GM12878 (cell line): ENCODE measurements around the gene YAE1. TPM values are rescaled to one million over a fixed set of nuclear protein-coding genes. Genes with fewer than 3 reads are reported as not detected.

Source experiments
- CEBPB ChIP-seq, 2 experiments: fragments of 150-350 bp in 1 of 2; IDR thresholded peaks; 2 replicates each; pipeline ENCODE4 v1.6.1; 2012 to 2014; ENCODE audit warnings: low read depth in 2 of 2, low read length in 2 of 2, borderline replicate concordance in 1 of 2, inconsistent platforms in 1 of 2
- CHD1 ChIP-seq: IDR thresholded peaks from 2 replicates; pipeline ENCODE4 v1.6.1; 2012; ENCODE audit warnings: low read depth, low read length, improper control_type of control experiment
- CREM ChIP-seq: IDR thresholded peaks from 2 replicates; pipeline ENCODE4 v1.6.1; 2014; ENCODE audit warnings: antibody characterized with exemption, low read depth
- DPF2 ChIP-seq: fragments of 450-650 bp; IDR thresholded peaks from 2 replicates; pipeline ENCODE4 v1.6.1; 2017; ENCODE audit warnings: mild to moderate bottlenecking
- EGR1 ChIP-seq, 2 experiments: IDR thresholded peaks; 1 replicate in 1 of 2; 2 replicates in 1 of 2; pipeline ENCODE4 v1.6.1; 2011 to 2012; ENCODE audit warnings: low read depth in 2 of 2, low read length in 2 of 2, borderline replicate concordance in 1 of 2, mild to moderate bottlenecking in 1 of 2, moderate library complexity in 1 of 2
- GABPA ChIP-seq: IDR thresholded peaks from 2 replicates; pipeline ENCODE4 v1.6.1; 2014; ENCODE audit warnings: antibody characterized with exemption, low read depth, mild to moderate bottlenecking, inconsistent platforms
- JUNB ChIP-seq: IDR thresholded peaks from 2 replicates; pipeline ENCODE4 v1.6.1; 2016; ENCODE audit warnings: antibody characterized with exemption, mild to moderate bottlenecking
- MYB ChIP-seq: fragments of 150-350 bp; IDR thresholded peaks from 2 replicates; pipeline ENCODE4 v1.6.1; 2014; ENCODE audit warnings: mild to moderate bottlenecking, low read depth, low read length, borderline replicate concordance
- NFIC ChIP-seq: IDR thresholded peaks from 2 replicates; pipeline ENCODE4 v1.6.1; 2012; ENCODE audit warnings: low read depth, mild to moderate bottlenecking, inconsistent platforms, low read length, moderate library complexity
- PAX5 ChIP-seq: IDR thresholded peaks from 2 replicates; pipeline ENCODE4 v1.6.1; 2011; ENCODE audit warnings: low read depth, low read length, borderline replicate concordance
- POLR2AphosphoS5 ChIP-seq: IDR thresholded peaks from 2 replicates; pipeline ENCODE4 v1.6.1; 2011; ENCODE audit warnings: mild to moderate bottlenecking, low read length, inconsistent platforms
- PRDM15 ChIP-seq: fragments of 450-650 bp; formaldehyde crosslinking; IDR thresholded peaks from 2 replicates; pipeline ENCODE4 v1.4.0; 2020; ENCODE audit warnings: mild to moderate bottlenecking, moderate library complexity
- RB1 ChIP-seq: fragments of 450-650 bp; formaldehyde crosslinking; IDR thresholded peaks from 2 replicates; pipeline ENCODE4 v1.6.1; 2017; ENCODE audit warnings: mild to moderate bottlenecking, borderline replicate concordance
- RELA ChIP-seq: fragments of 450-650 bp; IDR thresholded peaks from 2 replicates; pipeline ENCODE4 v1.8.0; 2014; ENCODE audit warnings: borderline replicate concordance; ENCODE audit not compliant: partially characterized antibody
- SMARCA5 ChIP-seq: fragments of 450-650 bp; IDR thresholded peaks from 2 replicates; pipeline ENCODE4 v1.6.1; 2017; ENCODE audit warnings: mild to moderate bottlenecking
- ZBTB11 ChIP-seq: fragments of 450-650 bp; formaldehyde crosslinking; IDR thresholded peaks from 2 replicates; pipeline ENCODE4 v1.5.0; 2022; ENCODE audit warnings: mild to moderate bottlenecking, missing genetic modification characterization
- ZNF217 ChIP-seq: fragments of 450-650 bp; IDR thresholded peaks from 2 replicates; pipeline ENCODE4 v1.6.1; 2017; ENCODE audit warnings: antibody characterized with exemption, mild to moderate bottlenecking
- polyA plus RNA-seq, 11 experiments: library from polyadenylated mRNA; depleted of rRNA in 4 of 11; unstranded in 6 of 11; stranded (reverse) in 5 of 11; fragments of >200 nt; fragmentation: Nextera tagmentation in 4 of 11; fragmentation: Illumina TruSeq in 1 of 11; extraction: Ambion mirVana in 4 of 11; extraction: Trizol in 1 of 11; gene quantifications; 1 replicate in 1 of 11; 2 replicates in 10 of 11; pipeline versions ENCODE4 v1.2.1 to v1.2.3, GENCODE V29; 2011 to 2016; ENCODE audit warnings: inconsistent platforms in 2 of 11, missing spikeins in 2 of 11, low read depth in 1 of 11
- total RNA-seq, 4 experiments: library from RNA; depleted of rRNA in 3 of 4; stranded (reverse); fragments of >200 nt in 3 of 4; fragmentation: Illumina TruSeq in 1 of 4; extraction: Trizol in 1 of 4; gene quantifications; 2 replicates each; pipeline versions ENCODE4 v1.2.1 to v1.2.3, GENCODE V29; 2013 to 2021
- TF ChIP-seq, protein P1 (sequence below): fragments of 150-350 bp; IDR thresholded peaks from 2 replicates; pipeline ENCODE4 v1.6.1; 2014; ENCODE audit warnings: mild to moderate bottlenecking, low read depth, low read length
- TF ChIP-seq, protein P2 (sequence below): fragments of 450-650 bp; IDR thresholded peaks from 2 replicates; pipeline ENCODE4 v1.6.1; 2014; ENCODE audit warnings: mild to moderate bottlenecking

YAE1 gene
- total and polyA plus RNA-seq, 10 of the 15 experiments (the other 5 are each of a cell fraction or from before 2014, with no cell fraction given), result 13.5 to 35.8 (median 22.9) TPM

- no peak for TF ChIP-seq PRDM15 (CRISPR knock-in tag)
- TF ChIP-seq, protein P1, sequence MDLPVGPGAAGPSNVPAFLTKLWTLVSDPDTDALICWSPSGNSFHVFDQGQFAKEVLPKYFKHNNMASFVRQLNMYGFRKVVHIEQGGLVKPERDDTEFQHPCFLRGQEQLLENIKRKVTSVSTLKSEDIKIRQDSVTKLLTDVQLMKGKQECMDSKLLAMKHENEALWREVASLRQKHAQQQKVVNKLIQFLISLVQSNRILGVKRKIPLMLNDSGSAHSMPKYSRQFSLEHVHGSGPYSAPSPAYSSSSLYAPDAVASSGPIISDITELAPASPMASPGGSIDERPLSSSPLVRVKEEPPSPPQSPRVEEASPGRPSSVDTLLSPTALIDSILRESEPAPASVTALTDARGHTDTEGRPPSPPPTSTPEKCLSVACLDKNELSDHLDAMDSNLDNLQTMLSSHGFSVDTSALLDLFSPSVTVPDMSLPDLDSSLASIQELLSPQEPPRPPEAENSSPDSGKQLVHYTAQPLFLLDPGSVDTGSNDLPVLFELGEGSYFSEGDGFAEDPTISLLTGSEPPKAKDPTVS, result no peak
- peak; percentile 57 to 68; a peak in 2 of 3 replicates for TF ChIP-seq EGR1 (IDR thresholded peaks at IDR 0.05; ENCODE audit: borderline replicate concordance in 1 of 2, low read depth in 2 of 2, low read length in 2 of 2)
- no peak for TF ChIP-seq MYB
- TF ChIP-seq RELA, result no peak
- TF ChIP-seq CEBPB (IDR thresholded peaks at IDR 0.05; ENCODE audit: borderline replicate concordance in 1 of 2, low read depth in 2 of 2, low read length in 2 of 2), result no peak
- TF ChIP-seq ZBTB11 (CRISPR knock-in tag), result no peak
- TF ChIP-seq CHD1, result no peak
- TF ChIP-seq CREM, result no peak; the same call in 1 of the 2 replicates
- no peak for TF ChIP-seq NFIC
- TF ChIP-seq PAX5, result peak; percentile 50; the same call in 1 of the 2 replicates
- TF ChIP-seq DPF2, result 0 out of 2 replicates have a peak, but pooled peaks have one; percentile 42
- TF ChIP-seq SMARCA5, result no peak
- TF ChIP-seq, protein P2, sequence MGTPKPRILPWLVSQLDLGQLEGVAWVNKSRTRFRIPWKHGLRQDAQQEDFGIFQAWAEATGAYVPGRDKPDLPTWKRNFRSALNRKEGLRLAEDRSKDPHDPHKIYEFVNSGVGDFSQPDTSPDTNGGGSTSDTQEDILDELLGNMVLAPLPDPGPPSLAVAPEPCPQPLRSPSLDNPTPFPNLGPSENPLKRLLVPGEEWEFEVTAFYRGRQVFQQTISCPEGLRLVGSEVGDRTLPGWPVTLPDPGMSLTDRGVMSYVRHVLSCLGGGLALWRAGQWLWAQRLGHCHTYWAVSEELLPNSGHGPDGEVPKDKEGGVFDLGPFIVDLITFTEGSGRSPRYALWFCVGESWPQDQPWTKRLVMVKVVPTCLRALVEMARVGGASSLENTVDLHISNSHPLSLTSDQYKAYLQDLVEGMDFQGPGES, result no peak
- TF ChIP-seq GABPA, result peak; percentile 95
- TF ChIP-seq ZNF217, result no peak
- TF ChIP-seq RB1, result no peak
- no peak for TF ChIP-seq JUNB
- TF ChIP-seq POLR2AphosphoS5, result peak; percentile 93
Measured at GRCh38 chr7:39566023-39566921, at the start of gene YAE1 (continued).
